ENCODE measurements around the gene QPRT.

GRCh38 chr16:29701214-29701555, 22.2 kb downstream of the QPRT start:
- TF ChIP-seq CTCF (IDR thresholded peaks at IDR 0.05; ENCODE audit: borderline replicate concordance, extremely low read depth, low read length, poor library complexity, severe bottlenecking), result no peak
- TF ChIP-seq EZH2 (IDR thresholded peaks at IDR 0.05; ENCODE audit: borderline replicate concordance, low read depth, low read length, severe bottlenecking), result no peak

Data from DND-41 (cell line).